ENCODE data around the gene DYRK1A.

Gene DYRK1A

DNA sequence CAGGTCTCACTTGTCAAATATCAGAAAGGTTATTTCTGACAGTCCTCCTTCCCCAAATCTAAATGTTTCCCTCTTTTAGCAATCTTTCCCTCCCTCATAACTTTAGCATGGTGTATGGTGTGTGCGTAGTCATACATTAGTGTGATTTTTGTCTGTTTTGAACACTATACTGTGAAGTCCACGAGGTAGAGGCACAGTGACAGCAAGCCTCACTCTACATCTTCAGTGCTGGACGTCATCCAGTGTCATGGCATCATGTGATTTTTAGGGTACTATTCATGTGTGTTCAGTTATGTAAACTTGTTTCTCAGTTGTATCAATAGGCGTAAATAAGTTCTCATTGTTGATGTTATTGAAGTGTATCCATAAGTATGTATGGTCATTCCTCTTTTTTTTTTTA, 39.1 kb downstream of the DYRK1A start:
- TF ChIP-seq TSHZ2 (CRISPR knock-in tag; IDR thresholded peaks at IDR 0.05), result no peak
- ATAC-seq, result no peak

DNA sequence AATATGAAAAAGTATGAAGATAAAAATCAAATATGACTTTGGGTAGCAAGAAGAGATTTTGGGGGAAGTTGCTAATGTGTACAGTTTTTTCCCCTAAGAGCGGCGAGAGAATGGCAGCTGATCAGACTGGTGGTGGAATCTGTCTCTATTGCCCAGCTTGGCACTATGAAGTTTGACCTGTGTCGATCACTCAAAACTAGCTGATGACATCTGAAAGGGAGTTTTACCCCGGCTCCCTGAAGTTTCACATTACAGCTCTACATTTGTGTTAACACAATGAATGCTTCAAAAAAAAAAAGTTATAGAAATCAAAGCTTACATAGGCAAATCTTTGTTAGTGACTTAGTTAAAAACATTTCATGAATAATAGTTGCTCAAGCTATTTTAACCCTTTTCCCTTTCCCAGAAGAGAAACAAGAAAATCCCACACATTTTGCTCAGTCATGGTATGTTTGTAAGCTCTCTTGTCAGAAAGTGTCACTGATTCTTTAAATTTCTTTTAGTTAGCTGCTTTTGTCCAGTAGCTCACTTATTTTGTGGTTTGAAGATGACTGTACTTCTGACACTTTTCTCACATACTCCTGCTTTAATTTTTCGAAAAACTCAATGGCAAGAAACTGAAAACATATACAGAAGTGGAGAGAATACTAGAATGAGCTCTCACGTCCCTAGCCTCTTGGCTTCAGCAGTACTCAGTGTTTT, 41.3 kb downstream of the DYRK1A start:
- ATAC-seq, result no peak
- TF ChIP-seq ESRRG (CRISPR knock-in tag; IDR thresholded peaks at IDR 0.05) (no peak), OSR1 (CRISPR knock-in tag; IDR thresholded peaks at IDR 0.05) (no peak), ARNTL (CRISPR knock-in tag; IDR thresholded peaks at IDR 0.05; ENCODE audit: borderline replicate concordance, low read depth) (no peak), SNAI2 (CRISPR knock-in tag; IDR thresholded peaks at IDR 0.05) (no peak), TCF4 (CRISPR knock-in tag; IDR thresholded peaks at IDR 0.05; ENCODE audit: borderline replicate concordance) (no peak), RARB (CRISPR knock-in tag; IDR thresholded peaks at IDR 0.05) (no peak), ZFP30 (CRISPR knock-in tag; IDR thresholded peaks at IDR 0.05) (no peak), ZNF565 (CRISPR knock-in tag; conservative IDR thresholded peaks at IDR 0.05; ENCODE audit: low read depth) (no peak), CSDC2 (CRISPR knock-in tag; IDR thresholded peaks at IDR 0.05) (no peak), BACH2 (CRISPR knock-in tag; IDR thresholded peaks at IDR 0.05; ENCODE audit: borderline replicate concordance) (no peak), ZFP3 (CRISPR knock-in tag; IDR thresholded peaks at IDR 0.05) (no peak), TOX (CRISPR knock-in tag; IDR thresholded peaks at IDR 0.05; ENCODE audit: borderline replicate concordance) (no peak), GLIS3 (CRISPR knock-in tag; IDR thresholded peaks at IDR 0.05) (no peak)
- TF ChIP-seq, protein P1, sequence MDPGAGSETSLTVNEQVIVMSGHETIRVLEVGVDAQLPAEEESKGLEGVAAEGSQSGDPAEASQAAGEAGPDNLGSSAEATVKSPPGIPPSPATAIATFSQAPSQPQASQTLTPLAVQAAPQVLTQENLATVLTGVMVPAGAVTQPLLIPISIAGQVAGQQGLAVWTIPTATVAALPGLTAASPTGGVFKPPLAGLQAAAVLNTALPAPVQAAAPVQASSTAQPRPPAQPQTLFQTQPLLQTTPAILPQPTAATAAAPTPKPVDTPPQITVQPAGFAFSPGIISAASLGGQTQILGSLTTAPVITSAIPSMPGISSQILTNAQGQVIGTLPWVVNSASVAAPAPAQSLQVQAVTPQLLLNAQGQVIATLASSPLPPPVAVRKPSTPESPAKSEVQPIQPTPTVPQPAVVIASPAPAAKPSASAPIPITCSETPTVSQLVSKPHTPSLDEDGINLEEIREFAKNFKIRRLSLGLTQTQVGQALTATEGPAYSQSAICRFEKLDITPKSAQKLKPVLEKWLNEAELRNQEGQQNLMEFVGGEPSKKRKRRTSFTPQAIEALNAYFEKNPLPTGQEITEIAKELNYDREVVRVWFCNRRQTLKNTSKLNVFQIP (CRISPR knock-in tag; IDR thresholded peaks at IDR 0.05; ENCODE audit: borderline replicate concordance, low read depth), result no peak

DNA sequence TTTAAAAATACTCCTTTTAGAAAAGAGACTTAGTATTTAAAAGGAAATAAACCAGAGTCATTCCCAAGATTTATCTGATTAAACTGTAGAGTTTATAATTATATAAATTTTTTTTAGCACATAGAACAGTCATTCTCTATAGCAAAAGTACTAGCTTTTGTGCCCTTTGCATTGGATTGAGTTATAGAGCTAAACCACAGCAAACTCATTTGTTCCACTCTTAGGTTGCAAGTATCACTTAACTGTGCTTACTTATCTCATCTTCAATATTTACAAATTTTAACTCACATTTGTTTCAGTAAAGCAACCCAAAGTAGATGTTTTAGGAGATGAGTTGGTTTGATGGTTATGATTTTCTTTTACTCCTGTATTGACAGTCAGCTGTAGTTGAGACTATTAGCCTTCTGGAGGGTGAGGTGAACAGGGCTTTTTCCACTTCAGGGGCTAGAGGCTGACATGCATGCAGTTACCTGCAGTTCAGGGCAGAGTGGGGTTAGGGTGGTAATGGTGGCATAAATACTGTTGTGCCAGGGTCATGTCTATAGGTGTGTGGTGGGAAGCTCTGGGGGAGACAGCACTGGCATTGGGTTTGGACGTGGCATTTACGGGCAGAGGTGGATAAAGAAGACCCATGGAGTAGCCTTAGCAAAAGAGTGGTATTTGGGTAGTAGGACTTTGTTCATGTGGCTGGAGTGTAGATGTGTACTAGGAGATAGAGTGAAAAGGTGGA, 42.1 kb downstream of the DYRK1A start:
- TF ChIP-seq ZFP30 (CRISPR knock-in tag; IDR thresholded peaks at IDR 0.05), result no peak
- TF ChIP-seq PPARA (CRISPR knock-in tag; IDR thresholded peaks at IDR 0.05; ENCODE audit: borderline replicate concordance), result no peak
- TF ChIP-seq ZNF8 (CRISPR knock-in tag; IDR thresholded peaks at IDR 0.05), result no peak
- TF ChIP-seq ZNF565 (CRISPR knock-in tag; conservative IDR thresholded peaks at IDR 0.05; ENCODE audit: low read depth), result no peak
- TF ChIP-seq CSDC2 (CRISPR knock-in tag; IDR thresholded peaks at IDR 0.05), result no peak
- no peak for TF ChIP-seq TCF4 (CRISPR knock-in tag; IDR thresholded peaks at IDR 0.05; ENCODE audit: borderline replicate concordance)
- TF ChIP-seq ESRRG (CRISPR knock-in tag; IDR thresholded peaks at IDR 0.05), result no peak
- no peak for TF ChIP-seq ARNTL (CRISPR knock-in tag; IDR thresholded peaks at IDR 0.05; ENCODE audit: borderline replicate concordance, low read depth)
- TF ChIP-seq OSR1 (CRISPR knock-in tag; IDR thresholded peaks at IDR 0.05), result no peak
- TF ChIP-seq TOX (CRISPR knock-in tag; IDR thresholded peaks at IDR 0.05; ENCODE audit: borderline replicate concordance), result no peak
- no peak for TF ChIP-seq SNAI2 (CRISPR knock-in tag; IDR thresholded peaks at IDR 0.05)
- TF ChIP-seq RARB (CRISPR knock-in tag; IDR thresholded peaks at IDR 0.05), result no peak
- TF ChIP-seq BACH2 (CRISPR knock-in tag; IDR thresholded peaks at IDR 0.05; ENCODE audit: borderline replicate concordance), result no peak
- no peak for TF ChIP-seq TSHZ2 (CRISPR knock-in tag; IDR thresholded peaks at IDR 0.05)
- no peak for TF ChIP-seq ZC3H10 (CRISPR knock-in tag; IDR thresholded peaks at IDR 0.05)
- ATAC-seq, result no peak

- no peak for ATAC-seq
- no peak for TF ChIP-seq TSHZ2 (CRISPR knock-in tag; IDR thresholded peaks at IDR 0.05)
- TF ChIP-seq ISL1 (CRISPR knock-in tag; IDR thresholded peaks at IDR 0.05), result no peak
- TF ChIP-seq, protein P1 (CRISPR knock-in tag; IDR thresholded peaks at IDR 0.05; ENCODE audit: borderline replicate concordance, low read depth), result no peak
- no peak for TF ChIP-seq ZFP3 (CRISPR knock-in tag; IDR thresholded peaks at IDR 0.05)
- no peak for TF ChIP-seq ZNF8 (CRISPR knock-in tag; IDR thresholded peaks at IDR 0.05)
- no peak for TF ChIP-seq ZNF565 (CRISPR knock-in tag; conservative IDR thresholded peaks at IDR 0.05; ENCODE audit: low read depth)
These were observed 44.1 kb downstream of the DYRK1A start for GRCh38 chr21:37410639-37411038.
